PC-9 (cell line): Measurements from ENCODE around the gene TMEM132D.

Experiments used
- EZH2 ChIP-seq: fragments of 200-600 bp; sonication (generic); IDR thresholded peaks from 2 replicates; pipeline ENCODE4 v1.8.0; 2017; ENCODE audit warnings: antibody characterized with exemption, low read depth
- TF ChIP-seq, protein P1 (sequence below): fragments of 200-600 bp; sonication (generic); conservative IDR thresholded peaks from 2 replicates; pipeline ENCODE4 v1.6.1; 2017; ENCODE audit warnings: mixed run types, antibody characterized with exemption, mild to moderate bottlenecking, moderate library complexity

DNA sequence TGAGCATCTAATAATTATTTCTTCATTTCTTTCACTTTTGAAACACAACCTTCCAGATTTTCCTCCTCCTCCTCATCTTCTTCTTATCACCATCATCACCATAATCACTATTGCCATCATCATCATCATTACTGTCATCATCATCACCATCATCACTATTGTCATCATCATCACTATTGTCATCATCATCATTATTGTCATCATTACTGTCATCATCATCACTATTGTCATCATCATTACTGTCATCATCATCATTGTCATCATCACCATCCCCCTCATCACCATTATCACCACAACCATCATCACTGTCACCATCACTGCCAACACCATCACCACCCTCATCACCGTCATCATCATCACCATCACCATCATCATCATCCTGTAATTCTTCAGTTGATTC, 400.0 kb downstream of the TMEM132D start:
- TF ChIP-seq, protein P1, sequence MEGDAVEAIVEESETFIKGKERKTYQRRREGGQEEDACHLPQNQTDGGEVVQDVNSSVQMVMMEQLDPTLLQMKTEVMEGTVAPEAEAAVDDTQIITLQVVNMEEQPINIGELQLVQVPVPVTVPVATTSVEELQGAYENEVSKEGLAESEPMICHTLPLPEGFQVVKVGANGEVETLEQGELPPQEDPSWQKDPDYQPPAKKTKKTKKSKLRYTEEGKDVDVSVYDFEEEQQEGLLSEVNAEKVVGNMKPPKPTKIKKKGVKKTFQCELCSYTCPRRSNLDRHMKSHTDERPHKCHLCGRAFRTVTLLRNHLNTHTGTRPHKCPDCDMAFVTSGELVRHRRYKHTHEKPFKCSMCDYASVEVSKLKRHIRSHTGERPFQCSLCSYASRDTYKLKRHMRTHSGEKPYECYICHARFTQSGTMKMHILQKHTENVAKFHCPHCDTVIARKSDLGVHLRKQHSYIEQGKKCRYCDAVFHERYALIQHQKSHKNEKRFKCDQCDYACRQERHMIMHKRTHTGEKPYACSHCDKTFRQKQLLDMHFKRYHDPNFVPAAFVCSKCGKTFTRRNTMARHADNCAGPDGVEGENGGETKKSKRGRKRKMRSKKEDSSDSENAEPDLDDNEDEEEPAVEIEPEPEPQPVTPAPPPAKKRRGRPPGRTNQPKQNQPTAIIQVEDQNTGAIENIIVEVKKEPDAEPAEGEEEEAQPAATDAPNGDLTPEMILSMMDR: no peak
- TF ChIP-seq EZH2: no peak
